Measurements from ENCODE around the gene HIGD1A. TPM values are rescaled to one million over a fixed set of nuclear protein-coding genes. Genes with fewer than 3 reads are reported as not detected.
A peak's percentile ranks its signal among the peaks of the same experiment; 100 is the strongest.
"Not testable (repeated sequence)": the region's sequence is repeated elsewhere in the genome, so short reads cannot be mapped to it uniquely, and the experiment has no call there.

The HIGD1A gene
- total RNA-seq, 2 donors from 2014 or later, result 46.4 to 84.4 TPM

- H3K4me1 Mint-ChIP-seq, result no peaks in the 10 kb centered on the region
- H3K36me3 Mint-ChIP-seq (ENCODE audit: low read depth), result no peaks in the 10 kb centered on the region
- peaks cover 3% of the 10 kb centered on the region for H3K27me3 Mint-ChIP-seq
- no peak overlapping the region for H3K27ac Mint-ChIP-seq
- no peak overlapping the region for H3K4me3 Mint-ChIP-seq
- no peaks in the 10 kb centered on the region for H3K9me3 Mint-ChIP-seq
- no peak for ATAC-seq (replicated peaks)
Observed at GRCh38 chr3:42814914-42815507, 10.7 kb upstream of the HIGD1A start.

- ATAC-seq (replicated peaks), result no peak
- H3K36me3 Mint-ChIP-seq (ENCODE audit: low read depth), result no peaks in the 10 kb centered on the region
- H3K4me1 Mint-ChIP-seq, result no peaks in the 10 kb centered on the region
- H3K27me3 Mint-ChIP-seq, result no peaks in the 10 kb centered on the region
- H3K9me3 Mint-ChIP-seq, result no peaks in the 10 kb centered on the region
- no peak overlapping the region for H3K4me3 Mint-ChIP-seq
- no peak overlapping the region for H3K27ac Mint-ChIP-seq
Observed at GRCh38 chr3:42814246-42814645, 10.0 kb upstream of the HIGD1A start.

GRCh38 chr3:42811118-42811883 lies 7.0 kb upstream of the HIGD1A start:
- not testable (repeated sequence) for H3K9me3 Mint-ChIP-seq; H3K27me3 Mint-ChIP-seq; H3K27ac Mint-ChIP-seq; H3K36me3 Mint-ChIP-seq (ENCODE audit: low read depth); H3K4me3 Mint-ChIP-seq; H3K4me1 Mint-ChIP-seq; ATAC-seq (replicated peaks)

GRCh38 chr3:42810706-42811105 lies 6.4 kb upstream of the HIGD1A start:
- H3K4me1 Mint-ChIP-seq; H3K4me3 Mint-ChIP-seq; H3K27ac Mint-ChIP-seq; ATAC-seq (replicated peaks); H3K9me3 Mint-ChIP-seq; H3K27me3 Mint-ChIP-seq; H3K36me3 Mint-ChIP-seq (ENCODE audit: low read depth): not testable (repeated sequence)

- peaks cover 3% of the 10 kb centered on the region for H3K27me3 Mint-ChIP-seq
- ATAC-seq (replicated peaks), result no peak
- peaks cover 4% of the 10 kb centered on the region for H3K36me3 Mint-ChIP-seq (ENCODE audit: low read depth)
- H3K4me3 Mint-ChIP-seq, result no peak within 1 kb of the TSS
- H3K27ac Mint-ChIP-seq, result no peak within 1 kb of the TSS
- H3K4me1 Mint-ChIP-seq, result no peaks in the 10 kb centered on the region
- no peaks in the 10 kb centered on the region for H3K9me3 Mint-ChIP-seq
Observed at GRCh38 chr3:42809202-42809601, 4.9 kb upstream of the HIGD1A start, which contains the start of gene ACKR2. Gene ACKR2 (plus strand): TSS chr3:42809445. CDS start chr3:42864503, 55,058 bp downstream.

GRCh38 chr3:42807929-42808328 lies 3.6 kb upstream of the HIGD1A start:
- Mint-ChIP-seq H3K36me3 (ENCODE audit: low read depth) (peaks cover 11% of the 10 kb centered on the region), H3K27me3 (peaks cover 3% of the 10 kb centered on the region), H3K4me3 (no peak overlapping the region), H3K4me1 (peaks cover 3% of the 10 kb centered on the region), H3K27ac (no peak overlapping the region), H3K9me3 (no peaks in the 10 kb centered on the region)
- ATAC-seq (replicated peaks), result no peak

- Mint-ChIP-seq H3K27me3 (peaks cover 3% of the 10 kb centered on the region), H3K27ac (peak overlapping the region; percentile 98), H3K9me3 (no peaks in the 10 kb centered on the region), H3K4me3 (peak overlapping the region; percentile 98), H3K36me3 (ENCODE audit: low read depth) (peaks cover 23% of the 10 kb centered on the region), H3K4me1 (peaks cover 18% of the 10 kb centered on the region)
- no peak for ATAC-seq (replicated peaks)
Observed at GRCh38 chr3:42805141-42805821, 991 bp upstream of the HIGD1A start.

GRCh38 chr3:42804831-42805132 lies 492 bp upstream of the HIGD1A start:
- H3K4me1 Mint-ChIP-seq, result peaks cover 20% of the 10 kb centered on the region
- H3K27ac Mint-ChIP-seq, result peak overlapping the region; percentile 98
- H3K4me3 Mint-ChIP-seq, result peak overlapping the region; percentile 98
- H3K27me3 Mint-ChIP-seq, result peaks cover 3% of the 10 kb centered on the region
- peaks cover 25% of the 10 kb centered on the region for H3K36me3 Mint-ChIP-seq (ENCODE audit: low read depth)
- ATAC-seq (replicated peaks), result no peak
- H3K9me3 Mint-ChIP-seq, result no peaks in the 10 kb centered on the region

- Mint-ChIP-seq H3K4me1 (peaks cover 20% of the 10 kb centered on the region), H3K36me3 (ENCODE audit: low read depth) (peaks cover 25% of the 10 kb centered on the region), H3K27me3 (peaks cover 3% of the 10 kb centered on the region), H3K4me3 (peak overlapping the region; percentile 98), H3K9me3 (no peaks in the 10 kb centered on the region), H3K27ac (peak overlapping the region; percentile 98)
- ATAC-seq (replicated peaks), result peak; percentile 41
Observed at GRCh38 chr3:42803414-42804105, 730 bp downstream of the HIGD1A start.

GRCh38 chr3:42802876-42803413 lies 1.3 kb downstream of the HIGD1A start:
- Mint-ChIP-seq H3K36me3 (ENCODE audit: low read depth) (peaks cover 25% of the 10 kb centered on the region), H3K9me3 (no peaks in the 10 kb centered on the region), H3K4me1 (peaks cover 20% of the 10 kb centered on the region), H3K4me3 (peak overlapping the region; percentile 98), H3K27me3 (peaks cover 3% of the 10 kb centered on the region), H3K27ac (peak overlapping the region; percentile 98)
- ATAC-seq (replicated peaks), result no peak

- no peak for ATAC-seq (replicated peaks)
- no peak overlapping the region for H3K4me3 Mint-ChIP-seq
- H3K27ac Mint-ChIP-seq, result no peak overlapping the region
- H3K36me3 Mint-ChIP-seq (ENCODE audit: low read depth), result peaks cover 25% of the 10 kb centered on the region
- H3K4me1 Mint-ChIP-seq, result peaks cover 20% of the 10 kb centered on the region
- no peaks in the 10 kb centered on the region for H3K9me3 Mint-ChIP-seq
- H3K27me3 Mint-ChIP-seq, result peaks cover 3% of the 10 kb centered on the region
Observed at GRCh38 chr3:42801784-42802183, 2.5 kb downstream of the HIGD1A start.

- Mint-ChIP-seq H3K9me3 (no peaks in the 10 kb centered on the region), H3K4me1 (peaks cover 20% of the 10 kb centered on the region), H3K27ac (no peak overlapping the region), H3K4me3 (no peak overlapping the region), H3K27me3 (peaks cover 3% of the 10 kb centered on the region), H3K36me3 (ENCODE audit: low read depth) (peaks cover 25% of the 10 kb centered on the region)
- no peak for ATAC-seq (replicated peaks)
Observed at GRCh38 chr3:42801048-42801620, 3.2 kb downstream of the HIGD1A start.

- Mint-ChIP-seq H3K9me3 (no peaks in the 10 kb centered on the region), H3K4me1 (peaks cover 20% of the 10 kb centered on the region), H3K4me3 (no peak overlapping the region), H3K27me3 (no peaks in the 10 kb centered on the region), H3K36me3 (ENCODE audit: low read depth) (peaks cover 25% of the 10 kb centered on the region), H3K27ac (no peak overlapping the region)
- ATAC-seq (replicated peaks), result no peak
Observed at GRCh38 chr3:42800251-42800650, 4.0 kb downstream of the HIGD1A start.

- Mint-ChIP-seq H3K27ac (no peak overlapping the region), H3K27me3 (no peaks in the 10 kb centered on the region), H3K9me3 (no peaks in the 10 kb centered on the region), H3K4me1 (peaks cover 20% of the 10 kb centered on the region), H3K36me3 (ENCODE audit: low read depth) (peaks cover 23% of the 10 kb centered on the region), H3K4me3 (no peak overlapping the region)
- ATAC-seq (replicated peaks), result no peak
Observed at GRCh38 chr3:42799376-42799775, 4.9 kb downstream of the HIGD1A start.
